Smooth muscle cell (in vitro differentiated cells): ENCODE data around the gene MYH9. TPM values are rescaled to one million over a fixed set of nuclear protein-coding genes. Genes with fewer than 3 reads are reported as not detected.

ENCODE experiments used
- DNase-seq: peaks from one replicate; lab custom pipeline; 2025; ENCODE audit not compliant: unreplicated experiment; lab: John Stamatoyannopoulos, UW
- H2AFZ ChIP-seq: fragments of 200-600 bp; sonication (generic); 2 replicates; pipeline ENCODE4 v1.6.0; 2016; ENCODE audit warnings: antibody characterized with exemption, low read depth, mild to moderate bottlenecking
- H3F3A ChIP-seq: fragments of 200-600 bp; sonication (generic); 2 replicates; pipeline ENCODE4 v1.6.0; 2017; ENCODE audit warnings: antibody characterized with exemption, low read depth
- H3K27ac ChIP-seq: fragments of 200-600 bp; sonication (generic); 2 replicates; pipeline ENCODE4 v1.5.1; 2016; ENCODE audit warnings: low read depth, mild to moderate bottlenecking
- H3K27me3 ChIP-seq: fragments of 200-600 bp; sonication (generic); 2 replicates; pipeline ENCODE4 v1.6.1; 2016; ENCODE audit warnings: low read depth, mild to moderate bottlenecking
- H3K36me3 ChIP-seq: fragments of 200-600 bp; sonication (generic); 2 replicates; pipeline ENCODE4 v1.5.1; 2016; ENCODE audit warnings: low read depth
- H3K4me1 ChIP-seq: fragments of 200-600 bp; sonication (generic); 2 replicates; pipeline ENCODE4 v1.5.1; 2016; ENCODE audit warnings: low read depth
- H3K4me2 ChIP-seq: fragments of 200-600 bp; sonication (generic); 2 replicates; pipeline ENCODE4 v1.6.0; 2016; ENCODE audit warnings: mild to moderate bottlenecking
- H3K4me3 ChIP-seq: fragments of 200-600 bp; sonication (generic); 2 replicates; pipeline ENCODE4 v1.5.1; 2016; ENCODE audit warnings: mild to moderate bottlenecking
- H3K79me2 ChIP-seq: fragments of 200-600 bp; sonication (generic); 2 replicates; pipeline ENCODE4 v1.6.0; 2016; ENCODE audit warnings: low read depth, mild to moderate bottlenecking
- H3K9ac ChIP-seq: fragments of 200-600 bp; sonication (generic); 2 replicates; pipeline ENCODE4 v1.6.0; 2016; ENCODE audit warnings: low read depth
- H3K9me3 ChIP-seq: fragments of 200-600 bp; sonication (generic); replicated peaks from 2 replicates; pipeline ENCODE4 v1.5.1; 2016; ENCODE audit warnings: low read depth
- H4K20me1 ChIP-seq: fragments of 200-600 bp; sonication (generic); 2 replicates; pipeline ENCODE4 v1.6.0; 2016; ENCODE audit warnings: low read depth
- CTCF ChIP-seq: fragments of 200-600 bp; sonication (generic); IDR thresholded peaks from 2 replicates; pipeline ENCODE4 v1.5.1; 2017; ENCODE audit warnings: borderline replicate concordance, mild to moderate bottlenecking, antibody characterized with exemption; ENCODE audit not compliant: insufficient read depth, poor library complexity, severe bottlenecking
- WGBS: methylation state at CpG from one replicate; pipeline ENCODE4 v1.1.7; 2016; ENCODE audit warnings: low lambda C conversion rate; 5-methylcytosine and 5-hydroxymethylcytosine counted together
- polyA plus RNA-seq: library from polyadenylated mRNA; unstranded; fragments of >200 nt; fragmentation: Nextera tagmentation; extraction: Ambion mirVana; gene quantifications from 2 replicates; pipeline ENCODE4 v1.2.1, GENCODE V29; 2016
- total RNA-seq: library from RNA; depleted of rRNA; stranded (reverse); fragments of >200 nt; gene quantifications from 2 replicates; pipeline ENCODE4 v1.2.3, GENCODE V29; 2014

MYH9 gene
- total and polyA plus RNA-seq, 2 experiments from 2014 or later = 350 to 361 TPM

DNA sequence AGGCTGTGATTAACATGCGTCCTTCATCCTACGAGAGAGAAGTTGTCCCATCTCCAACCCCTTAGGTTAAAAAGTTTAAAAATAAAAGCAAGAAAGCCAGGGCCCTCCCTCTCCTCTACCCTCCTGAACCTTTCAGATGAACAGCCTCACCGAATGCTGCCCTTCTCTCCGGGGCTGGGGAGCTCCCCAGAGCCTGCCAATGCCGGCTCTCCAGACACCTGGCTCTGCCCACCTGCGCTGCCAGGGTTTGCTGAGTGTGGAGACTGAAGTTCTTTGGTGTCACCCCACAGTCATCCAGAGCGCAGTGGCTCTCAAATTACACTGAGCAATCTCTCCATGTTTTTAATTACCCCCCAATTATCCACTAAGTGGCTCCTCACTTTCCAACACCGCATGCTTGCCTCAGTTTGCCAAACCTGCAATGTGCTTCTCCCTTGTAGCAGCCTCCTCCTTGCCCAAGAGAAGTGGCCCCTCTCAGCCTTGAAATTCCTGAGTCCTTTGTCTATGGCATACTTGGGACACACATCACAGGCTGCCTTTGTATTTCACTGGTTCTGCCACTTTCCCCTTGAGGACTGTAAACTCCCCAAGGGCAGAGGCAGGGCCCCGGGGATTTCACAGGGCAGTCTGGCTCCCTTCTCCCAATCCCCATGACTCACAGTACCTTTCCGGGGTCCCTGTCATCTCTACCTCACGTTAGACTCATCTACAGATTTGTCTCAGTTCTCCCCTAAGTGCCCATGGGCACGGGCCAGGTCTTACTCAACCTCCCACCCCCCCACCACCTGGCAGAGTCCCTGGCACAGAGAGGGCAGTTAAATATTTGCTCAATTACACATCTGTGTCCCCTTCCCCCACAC is 2.0 kb downstream of the MYH9 start:
- Histone ChIP-seq H3K4me2 (peak overlapping the region; percentile 89), H3K4me3 (peak overlapping the region; percentile 86), H3K79me2 (peaks cover 81% of the 10 kb centered on the region), H3K9ac (peak overlapping the region; percentile 79), H3K9me3 (no peaks in the 10 kb centered on the region), H3K27ac (peak overlapping the region; percentile 85), H3K36me3 (no peaks in the 10 kb centered on the region), H3F3A (peaks cover 33% of the 10 kb centered on the region), H3K27me3 (no peaks in the 10 kb centered on the region), H2AFZ (no peak overlapping the region), H3K4me1 (peaks cover 12% of the 10 kb centered on the region), H4K20me1 (peaks cover 66% of the 10 kb centered on the region)
- 6% methylated on average over 12 of the region's 12 CpGs for WGBS
- no peak for DNase-seq
- TF ChIP-seq CTCF = no peak

- Histone ChIP-seq H3K4me2 (peak overlapping the region; percentile 89), H3K79me2 (peaks cover 82% of the 10 kb centered on the region), H2AFZ (no peak overlapping the region), H3K4me1 (peaks cover 12% of the 10 kb centered on the region), H3K36me3 (no peaks in the 10 kb centered on the region), H3F3A (peaks cover 33% of the 10 kb centered on the region), H3K9ac (peak overlapping the region; percentile 79), H3K9me3 (no peaks in the 10 kb centered on the region), H4K20me1 (peaks cover 74% of the 10 kb centered on the region), H3K27me3 (no peaks in the 10 kb centered on the region), H3K27ac (peak overlapping the region; percentile 85), H3K4me3 (peak overlapping the region; percentile 86)
- no peak for DNase-seq
- TF ChIP-seq CTCF = no peak
- WGBS = 12% methylated on average over 7 of the region's 7 CpGs
These were observed 2.8 kb downstream of the MYH9 start for GRCh38 chr22:36384766-36385481.

- Histone ChIP-seq H3K36me3 (no peaks in the 10 kb centered on the region), H3K9ac (no peak overlapping the region)
- TF ChIP-seq CTCF = no peak
These were observed 4.6 kb downstream of the MYH9 start for GRCh38 chr22:36383110-36383581.

More at GRCh38 chr22:36383110-36383581, 4.6 kb downstream of the MYH9 start:
- Histone ChIP-seq H4K20me1 (peaks cover 91% of the 10 kb centered on the region), H3K4me1 (peaks cover 18% of the 10 kb centered on the region), H2AFZ (no peak overlapping the region), H3K27me3 (no peaks in the 10 kb centered on the region), H3K9me3 (no peaks in the 10 kb centered on the region), H3K79me2 (peaks cover 92% of the 10 kb centered on the region), H3K27ac (peak overlapping the region; percentile 47), H3K4me3 (no peak overlapping the region), H3F3A (peaks cover 33% of the 10 kb centered on the region), H3K4me2 (peak overlapping the region; percentile 69)
- DNase-seq = no peak
- 45% methylated on average over 4 of the region's 4 CpGs for WGBS
